Smooth muscle cell (in vitro differentiated cells): ENCODE measurements around the gene FKBP15. TPM values are rescaled to one million over a fixed set of nuclear protein-coding genes. Genes with fewer than 3 reads are reported as not detected.

Experiments
- DNase-seq: peaks from one replicate; lab custom pipeline; 2025; ENCODE audit not compliant: unreplicated experiment; lab: John Stamatoyannopoulos, UW
- H2AFZ ChIP-seq: fragments of 200-600 bp; sonication (generic); 2 replicates; pipeline ENCODE4 v1.6.0; 2016; ENCODE audit warnings: antibody characterized with exemption, low read depth, mild to moderate bottlenecking
- H3F3A ChIP-seq: fragments of 200-600 bp; sonication (generic); 2 replicates; pipeline ENCODE4 v1.6.0; 2017; ENCODE audit warnings: antibody characterized with exemption, low read depth
- H3K27ac ChIP-seq: fragments of 200-600 bp; sonication (generic); 2 replicates; pipeline ENCODE4 v1.5.1; 2016; ENCODE audit warnings: low read depth, mild to moderate bottlenecking
- H3K27me3 ChIP-seq: fragments of 200-600 bp; sonication (generic); 2 replicates; pipeline ENCODE4 v1.6.1; 2016; ENCODE audit warnings: low read depth, mild to moderate bottlenecking
- H3K36me3 ChIP-seq: fragments of 200-600 bp; sonication (generic); 2 replicates; pipeline ENCODE4 v1.5.1; 2016; ENCODE audit warnings: low read depth
- H3K4me1 ChIP-seq: fragments of 200-600 bp; sonication (generic); 2 replicates; pipeline ENCODE4 v1.5.1; 2016; ENCODE audit warnings: low read depth
- H3K4me2 ChIP-seq: fragments of 200-600 bp; sonication (generic); 2 replicates; pipeline ENCODE4 v1.6.0; 2016; ENCODE audit warnings: mild to moderate bottlenecking
- H3K4me3 ChIP-seq: fragments of 200-600 bp; sonication (generic); 2 replicates; pipeline ENCODE4 v1.5.1; 2016; ENCODE audit warnings: mild to moderate bottlenecking
- H3K79me2 ChIP-seq: fragments of 200-600 bp; sonication (generic); 2 replicates; pipeline ENCODE4 v1.6.0; 2016; ENCODE audit warnings: low read depth, mild to moderate bottlenecking
- H3K9ac ChIP-seq: fragments of 200-600 bp; sonication (generic); 2 replicates; pipeline ENCODE4 v1.6.0; 2016; ENCODE audit warnings: low read depth
- H3K9me3 ChIP-seq: fragments of 200-600 bp; sonication (generic); replicated peaks from 2 replicates; pipeline ENCODE4 v1.5.1; 2016; ENCODE audit warnings: low read depth
- H4K20me1 ChIP-seq: fragments of 200-600 bp; sonication (generic); 2 replicates; pipeline ENCODE4 v1.6.0; 2016; ENCODE audit warnings: low read depth
- CTCF ChIP-seq: fragments of 200-600 bp; sonication (generic); IDR thresholded peaks from 2 replicates; pipeline ENCODE4 v1.5.1; 2017; ENCODE audit warnings: borderline replicate concordance, mild to moderate bottlenecking, antibody characterized with exemption; ENCODE audit not compliant: insufficient read depth, poor library complexity, severe bottlenecking
- WGBS: methylation state at CpG from one replicate; pipeline ENCODE4 v1.1.7; 2016; ENCODE audit warnings: low lambda C conversion rate; 5-methylcytosine and 5-hydroxymethylcytosine counted together
- polyA plus RNA-seq: library from polyadenylated mRNA; unstranded; fragments of >200 nt; fragmentation: Nextera tagmentation; extraction: Ambion mirVana; gene quantifications from 2 replicates; pipeline ENCODE4 v1.2.1, GENCODE V29; 2016
- total RNA-seq: library from RNA; depleted of rRNA; stranded (reverse); fragments of >200 nt; gene quantifications from 2 replicates; pipeline ENCODE4 v1.2.3, GENCODE V29; 2014

Gene FKBP15
- total RNA-seq = 22.6 and 27.9 TPM in 2 replicates
- 12.3 and 13.0 TPM in 2 replicates for polyA plus RNA-seq

- H3F3A ChIP-seq = peaks cover 7% of the 10 kb centered on the region
- H3K79me2 ChIP-seq = peaks cover 86% of the 10 kb centered on the region
- TF ChIP-seq CTCF = no peak
Observed at GRCh38 chr9:113221003-113221799, at the start of gene FKBP15, which contains the start of gene SLC31A1. Gene FKBP15 (minus strand): TSS chr9:113221277. CDS start chr9:113221243, 34 bp downstream. Gene SLC31A1 (plus strand): TSS chr9:113221544. CDS start chr9:113256149, 34,605 bp downstream.

GRCh38 chr9:113269871-113270270 lies 48.8 kb upstream of the FKBP15 start:
- WGBS = 95% methylated on average over 2 of the region's 2 CpGs
- H3K36me3 ChIP-seq = peaks cover 12% of the 10 kb centered on the region
- no peak overlapping the region for H3K9ac ChIP-seq
- no peak overlapping the region for H2AFZ ChIP-seq
- peaks cover 4% of the 10 kb centered on the region for H3K4me1 ChIP-seq
- H3F3A ChIP-seq = no peaks in the 10 kb centered on the region
- no peaks in the 10 kb centered on the region for H3K9me3 ChIP-seq
- H3K79me2 ChIP-seq = peaks cover 13% of the 10 kb centered on the region
- no peak overlapping the region for H3K4me3 ChIP-seq
- H3K27ac ChIP-seq = no peak overlapping the region
- no peak overlapping the region for H3K4me2 ChIP-seq
- peaks cover 6% of the 10 kb centered on the region for H4K20me1 ChIP-seq
- no peak for TF ChIP-seq CTCF
- no peaks in the 10 kb centered on the region for H3K27me3 ChIP-seq
- DNase-seq = no peak

More at GRCh38 chr9:113221003-113221799, at the start of gene FKBP15, which contains the start of gene SLC31A1:
- Histone ChIP-seq H3K27ac (peak within 1 kb of the TSS; percentile 83), H2AFZ (peak within 1 kb of the TSS; percentile 67), H3K9ac (peak within 1 kb of the TSS; percentile 87), H3K4me1 (peaks cover 22% of the 10 kb centered on the region), H3K4me2 (peak within 1 kb of the TSS; percentile 96), H3K4me3 (peak within 1 kb of the TSS; percentile 82), H3K9me3 (no peaks in the 10 kb centered on the region), H4K20me1 (peaks cover 63% of the 10 kb centered on the region), H3K27me3 (no peaks in the 10 kb centered on the region), H3K36me3 (no peaks in the 10 kb centered on the region)
- peak; percentile 90 for DNase-seq
- WGBS = under 1% methylated on average over 60 of the region's 65 CpGs

GRCh38 chr9:113269355-113269754 lies 48.3 kb upstream of the FKBP15 start:
- H3K27me3 ChIP-seq = no peaks in the 10 kb centered on the region
- no peak for DNase-seq
- H2AFZ ChIP-seq = no peak overlapping the region
- peaks cover 4% of the 10 kb centered on the region for H3K4me1 ChIP-seq
- no peak overlapping the region for H3K4me2 ChIP-seq
- no peak overlapping the region for H3K27ac ChIP-seq
- H3F3A ChIP-seq = no peaks in the 10 kb centered on the region
- H3K9ac ChIP-seq = no peak overlapping the region
- H3K79me2 ChIP-seq = peaks cover 13% of the 10 kb centered on the region
- H3K9me3 ChIP-seq = no peaks in the 10 kb centered on the region
- H3K36me3 ChIP-seq = peaks cover 12% of the 10 kb centered on the region
- WGBS = 95% methylated on average over 2 of the region's 2 CpGs
- no peak overlapping the region for H3K4me3 ChIP-seq
- peaks cover 6% of the 10 kb centered on the region for H4K20me1 ChIP-seq
- no peak for TF ChIP-seq CTCF
